BJ (cell line): ENCODE data around the gene LARP1. TPM values are rescaled to one million over a fixed set of nuclear protein-coding genes. Genes with fewer than 3 reads are reported as not detected.

Experiments used
- CTCF ChIA-PET: fragments of 350-600 bp; formaldehyde crosslinking; extraction: SDS; loops from one replicate; lab custom pipeline; 2021; ENCODE audit warnings: antibody characterized with exemption, inconsistent platforms; lab: Yijun Ruan, JAX
- POLR2A ChIA-PET: fragments of 300-600 bp; sonication (Branson Sonifier 250); formaldehyde crosslinking; extraction: SDS; loops from one replicate; lab custom pipeline; 2021; ENCODE audit warnings: antibody characterized with exemption; lab: Charles Lee
- DNase-seq: peaks from one replicate; pipeline ENCODE4 v3.0.0-alpha.2; 2011; ENCODE audit warnings: low read depth
- H3K27me3 ChIP-seq: 2 replicates; pipeline ENCODE4 v1.6.0; 2011; ENCODE audit warnings: low read length; ENCODE audit not compliant: control insufficient read depth, insufficient read depth
- H3K36me3 ChIP-seq: 2 replicates; pipeline ENCODE4 v1.5.1; 2011; ENCODE audit warnings: low read length; ENCODE audit not compliant: control insufficient read depth, insufficient read depth
- H3K4me3 ChIP-seq: 2 replicates; pipeline ENCODE4 v1.5.1; 2011; ENCODE audit warnings: low read depth, mild to moderate bottlenecking, control low read depth, low read length
- CTCF ChIP-seq: IDR thresholded peaks from 2 replicates; pipeline ENCODE4 v1.5.1; 2011; ENCODE audit warnings: low read depth, mild to moderate bottlenecking, control low read depth, inconsistent platforms, low read length, moderate library complexity; ENCODE audit not compliant: insufficient read depth
- polyA plus RNA-seq: library from polyadenylated mRNA; depleted of rRNA; stranded (reverse); fragments of >200 nt; gene quantifications from 2 replicates; pipeline ENCODE4 v1.2.3, GENCODE V29; 2011

The LARP1 gene
- polyA plus RNA-seq, 1 experiment = 59.0 TPM

- no peak for DNase-seq
- 0 out of 2 replicates have a peak, but pooled peaks cover 1% of the 10 kb centered on the region for H3K36me3 ChIP-seq
- H3K27me3 ChIP-seq = no peaks in the 10 kb centered on the region
- H3K4me3 ChIP-seq = no peak overlapping the region
- POLR2A ChIA-PET = no interaction called here
- TF ChIP-seq CTCF = no peak
- CTCF ChIA-PET = interaction anchor here (0.7 kb wide), 1 partner anchor 42 kb away, joined by 3 read pairs; no protein-coding TSS in a partner anchor
Measured at GRCh38 chr5:154837009-154837901, 82.1 kb downstream of the LARP1 start.

GRCh38 chr5:154840435-154841272 lies 85.5 kb downstream of the LARP1 start:
- ChIA-PET CTCF (interaction anchor here (0.5 to 1.2 kb wide), 2 partner anchors 9 to 13 kb away, joined by 3 to 4 read pairs; no protein-coding TSS in a partner anchor), POLR2A (interaction anchor here (0.5 kb wide), 1 partner anchor 8 kb away, joined by 3 read pairs; no protein-coding TSS in a partner anchor)
- TF ChIP-seq CTCF = no peak
- no peak for DNase-seq
- Histone ChIP-seq H3K27me3 (no peaks in the 10 kb centered on the region), H3K4me3 (no peak overlapping the region), H3K36me3 (0 out of 2 replicates have a peak, but pooled peaks cover 1% of the 10 kb centered on the region)

GRCh38 chr5:154841273-154841661 lies 86.1 kb downstream of the LARP1 start:
- TF ChIP-seq CTCF = no peak
- 0 out of 2 replicates have a peak, but pooled peaks cover 1% of the 10 kb centered on the region for H3K36me3 ChIP-seq
- no peaks in the 10 kb centered on the region for H3K27me3 ChIP-seq
- POLR2A ChIA-PET = interaction anchor here (0.5 kb wide), 1 partner anchor 9 kb away, joined by 3 read pairs; no protein-coding TSS in a partner anchor
- CTCF ChIA-PET = interaction anchor here (0.5 to 1.2 kb wide), 2 partner anchors 10 to 14 kb away, joined by 3 to 4 read pairs; no protein-coding TSS in a partner anchor
- no peak for DNase-seq
- no peak overlapping the region for H3K4me3 ChIP-seq

GRCh38 chr5:154842689-154843530 lies 87.7 kb downstream of the LARP1 start:
- no peaks in the 10 kb centered on the region for H3K36me3 ChIP-seq
- POLR2A ChIA-PET = no interaction called here
- TF ChIP-seq CTCF = no peak
- H3K4me3 ChIP-seq = no peak overlapping the region
- CTCF ChIA-PET = interaction anchor here (0.9 kb wide), 2 partner anchors 23 to 193 kb away, joined by 3 read pairs; no protein-coding TSS in a partner anchor
- DNase-seq = no peak
- H3K27me3 ChIP-seq = no peaks in the 10 kb centered on the region
